ENCODE measurements around the gene IFRD2. TPM values are rescaled to one million over a fixed set of nuclear protein-coding genes. Genes with fewer than 3 reads are reported as not detected.
A peak's percentile ranks its signal among the peaks of the same experiment; 100 is the strongest.

Gene IFRD2
- total and polyA plus RNA-seq, 2 of the 13 experiments (the other 11 are each of a cell fraction or from before 2014, with no cell fraction given) = 32.8 to 96.1 TPM

DNA sequence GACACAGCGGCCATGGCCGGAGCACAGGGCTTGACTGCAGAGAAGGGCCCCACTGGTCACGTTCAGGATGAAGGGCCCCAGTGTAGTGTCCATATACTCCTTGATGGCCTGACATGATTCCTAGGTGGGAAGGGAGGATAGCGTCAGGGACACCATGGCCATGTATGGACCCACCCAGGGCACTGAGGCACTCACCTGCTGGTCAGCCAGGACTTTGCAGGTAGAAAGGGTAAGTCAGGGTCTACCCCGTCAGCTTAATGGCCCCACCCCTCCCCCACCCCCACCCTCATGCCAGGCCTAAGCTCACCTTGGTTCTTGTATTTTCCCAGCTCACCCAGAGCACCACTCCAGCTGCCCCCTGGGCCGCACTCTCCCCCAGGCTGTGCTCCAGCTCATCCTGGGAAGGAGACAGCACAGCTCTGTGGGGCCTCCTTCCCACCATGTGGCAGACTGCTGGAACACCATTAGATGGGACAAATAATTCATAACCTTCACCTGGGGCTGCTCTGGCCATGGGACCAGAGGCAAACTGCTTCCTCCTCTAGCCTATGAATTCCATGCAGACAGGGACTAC is 8.5 kb upstream of the IFRD2 start (continued):
- 0 out of 2 replicates have a peak, but pooled peaks have one; percentile 50 for TF ChIP-seq HES4 (CRISPR knock-in tag; IDR thresholded peaks at IDR 0.05; ENCODE audit: borderline replicate concordance)
- TF ChIP-seq, protein P1, sequence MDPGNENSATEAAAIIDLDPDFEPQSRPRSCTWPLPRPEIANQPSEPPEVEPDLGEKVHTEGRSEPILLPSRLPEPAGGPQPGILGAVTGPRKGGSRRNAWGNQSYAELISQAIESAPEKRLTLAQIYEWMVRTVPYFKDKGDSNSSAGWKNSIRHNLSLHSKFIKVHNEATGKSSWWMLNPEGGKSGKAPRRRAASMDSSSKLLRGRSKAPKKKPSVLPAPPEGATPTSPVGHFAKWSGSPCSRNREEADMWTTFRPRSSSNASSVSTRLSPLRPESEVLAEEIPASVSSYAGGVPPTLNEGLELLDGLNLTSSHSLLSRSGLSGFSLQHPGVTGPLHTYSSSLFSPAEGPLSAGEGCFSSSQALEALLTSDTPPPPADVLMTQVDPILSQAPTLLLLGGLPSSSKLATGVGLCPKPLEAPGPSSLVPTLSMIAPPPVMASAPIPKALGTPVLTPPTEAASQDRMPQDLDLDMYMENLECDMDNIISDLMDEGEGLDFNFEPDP (CRISPR knock-in tag; conservative IDR thresholded peaks at IDR 0.05) = 0 out of 2 replicates have a peak, but pooled peaks have one; percentile 52

DNA sequence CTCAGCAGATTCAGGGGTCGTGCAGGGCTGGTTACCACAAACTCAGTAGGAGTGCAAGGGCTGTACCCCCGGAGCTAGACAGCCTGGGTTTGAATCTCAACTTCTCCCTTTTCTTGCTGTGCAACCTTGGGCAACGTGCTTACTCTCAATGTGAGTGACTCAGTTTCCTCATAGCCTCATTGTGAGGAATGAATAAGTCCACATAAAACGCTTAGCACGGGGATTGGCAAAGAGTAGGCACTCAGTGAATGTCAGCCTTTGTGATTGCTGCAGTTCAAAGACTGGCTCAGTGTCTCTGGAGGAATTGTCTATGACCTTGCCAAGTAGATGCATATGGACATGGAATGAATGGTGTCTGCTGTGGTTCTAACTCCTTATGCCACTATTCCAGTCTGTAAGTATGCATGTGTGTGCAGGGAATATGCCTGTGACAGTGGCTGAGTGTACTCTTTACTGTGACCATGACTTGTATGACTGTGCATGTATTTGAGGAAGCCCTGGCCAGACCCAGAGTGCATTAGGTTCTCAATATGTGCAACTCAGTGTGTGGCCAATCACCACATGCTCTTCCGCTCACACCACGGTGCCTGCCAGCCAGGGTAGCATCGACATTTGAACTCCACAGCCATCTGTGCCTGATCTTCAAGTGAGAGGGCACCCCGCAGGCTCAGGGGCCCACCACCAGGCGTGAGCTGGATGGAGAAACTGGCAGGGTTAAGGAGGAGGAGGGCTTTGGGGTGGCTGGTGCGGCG is 7.9 kb upstream of the IFRD2 start:
- ChIA-PET POLR2A (interaction anchor here (0.5 to 7.9 kb wide), 26 partner anchors 7 to 105 kb away, joined by 3 to 222 read pairs (median 6); partner anchors contain the start of genes CYB561D2, GNAI2, HYAL2 and IFRD2), CTCF (ENCODE audit: low intra/inter-chr PET ratio, low total read pairs) (interaction anchor here (1.5 kb wide), 1 partner anchor 21 kb away, joined by 3 read pairs; no protein-coding TSS in a partner anchor)
- H2AFZ ChIP-seq (ENCODE audit: low read length) = no peak overlapping the region
- H3K9me3 ChIP-seq (ENCODE audit: low read length) = no peaks in the 10 kb centered on the region
- peaks cover 1 to 3% of the 10 kb centered on the region in 2 experiments; a peak in 2 of 5 replicates for H3K36me3 ChIP-seq (replicated peaks in 1 of 2; ENCODE audit: control insufficient read depth in 1 of 2, insufficient read depth in 2 of 2, low read length in 2 of 2)
- peak overlapping the region; percentile 63 for H3K9ac ChIP-seq (ENCODE audit: insufficient read depth, low read depth, low read length)
- peaks cover 11% of the 10 kb centered on the region for H4K20me1 ChIP-seq (ENCODE audit: insufficient read depth, low read length)
- DNase-seq (ENCODE audit: low spot score) (no peak), ATAC-seq (no peak), FAIRE-seq (no peak)
- WGBS (ENCODE audit: low lambda C conversion rate) = 66% methylated on average over 11 of the region's 12 CpGs
- intact Hi-C loops (cut with micrococcal nuclease; ENCODE audit: unreplicated experiment) (loop anchor here (1.0 to 5.0 kb wide), 2 partner anchors 21 to 38 kb away; no protein-coding TSS in a partner anchor), in situ Hi-C loops (cut with HindIII; ENCODE audit: extremely low pct_ligation_motif_present, low pct_unique_long_range_greater_than_20kb) (no loop called here)
- peak overlapping the region; percentile 87 for H3K27ac ChIP-seq (ENCODE audit: extremely low read length, insufficient read depth, low read length)
- TSS peak; percentile 92 for BruUV-seq (replicated peaks)
- H3K27me3 ChIP-seq (ENCODE audit: control insufficient read depth in 1 of 2, insufficient read depth in 2 of 2, low read length in 2 of 2) = no peaks in the 10 kb centered on the region; a peak in 1 of 5 replicates
- H3K4me3 ChIP-seq (replicated peaks in 1 of 3; ENCODE audit: insufficient read depth in 1 of 3, low read depth in 2 of 3, low read length in 3 of 3) = peak overlapping the region; percentile 48 to 53 (median 50)
- peaks cover 61% of the 10 kb centered on the region for H3K4me1 ChIP-seq (ENCODE audit: insufficient read depth, low read length)
- H3K4me2 ChIP-seq (ENCODE audit: low read depth, low read length) = peak overlapping the region; percentile 86
- H3K79me2 ChIP-seq (ENCODE audit: insufficient read depth, low read length) = peaks cover 36% of the 10 kb centered on the region
- TF ChIP-seq ZNF556 (CRISPR knock-in tag; IDR thresholded peaks at IDR 0.05; ENCODE audit: borderline replicate concordance) = peak; percentile 63; the same call in 1 of the 2 replicates
- TF ChIP-seq IRF2 (CRISPR knock-in tag; IDR thresholded peaks at IDR 0.05) = no peak
- TF ChIP-seq, protein P2, sequence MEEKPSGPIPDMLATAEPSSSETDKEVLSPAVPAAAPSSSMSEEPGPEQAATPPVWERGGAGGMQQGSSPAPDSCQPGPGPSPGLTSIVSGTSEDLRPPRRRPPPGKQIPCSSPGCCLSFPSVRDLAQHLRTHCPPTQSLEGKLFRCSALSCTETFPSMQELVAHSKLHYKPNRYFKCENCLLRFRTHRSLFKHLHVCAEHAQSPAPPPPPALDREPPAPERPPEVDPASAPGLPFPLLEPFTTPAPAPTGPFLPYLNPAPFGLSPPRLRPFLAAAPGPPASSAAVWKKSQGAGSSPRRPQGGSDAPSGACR (CRISPR knock-in tag; IDR thresholded peaks at IDR 0.05) = no peak
- no peak for TF ChIP-seq TCF7L2 (IDR thresholded peaks at IDR 0.05; ENCODE audit: low read depth, low read length)
- TF ChIP-seq ZNF883 (CRISPR knock-in tag; IDR thresholded peaks at IDR 0.05; ENCODE audit: not compliant biosample characterization) = peak; percentile 53
- peak; percentile 12; the same call in 1 of the 2 replicates for TF ChIP-seq MED13 (CRISPR knock-in tag; IDR thresholded peaks at IDR 0.05)
- no peak for TF ChIP-seq ZFP41 (CRISPR knock-in tag; IDR thresholded peaks at IDR 0.05; ENCODE audit: borderline replicate concordance)
- TF ChIP-seq, protein P3, sequence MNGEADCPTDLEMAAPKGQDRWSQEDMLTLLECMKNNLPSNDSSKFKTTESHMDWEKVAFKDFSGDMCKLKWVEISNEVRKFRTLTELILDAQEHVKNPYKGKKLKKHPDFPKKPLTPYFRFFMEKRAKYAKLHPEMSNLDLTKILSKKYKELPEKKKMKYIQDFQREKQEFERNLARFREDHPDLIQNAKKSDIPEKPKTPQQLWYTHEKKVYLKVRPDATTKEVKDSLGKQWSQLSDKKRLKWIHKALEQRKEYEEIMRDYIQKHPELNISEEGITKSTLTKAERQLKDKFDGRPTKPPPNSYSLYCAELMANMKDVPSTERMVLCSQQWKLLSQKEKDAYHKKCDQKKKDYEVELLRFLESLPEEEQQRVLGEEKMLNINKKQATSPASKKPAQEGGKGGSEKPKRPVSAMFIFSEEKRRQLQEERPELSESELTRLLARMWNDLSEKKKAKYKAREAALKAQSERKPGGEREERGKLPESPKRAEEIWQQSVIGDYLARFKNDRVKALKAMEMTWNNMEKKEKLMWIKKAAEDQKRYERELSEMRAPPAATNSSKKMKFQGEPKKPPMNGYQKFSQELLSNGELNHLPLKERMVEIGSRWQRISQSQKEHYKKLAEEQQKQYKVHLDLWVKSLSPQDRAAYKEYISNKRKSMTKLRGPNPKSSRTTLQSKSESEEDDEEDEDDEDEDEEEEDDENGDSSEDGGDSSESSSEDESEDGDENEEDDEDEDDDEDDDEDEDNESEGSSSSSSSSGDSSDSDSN (CRISPR knock-in tag; IDR thresholded peaks at IDR 0.05) = no peak
- TF ChIP-seq, protein P4, sequence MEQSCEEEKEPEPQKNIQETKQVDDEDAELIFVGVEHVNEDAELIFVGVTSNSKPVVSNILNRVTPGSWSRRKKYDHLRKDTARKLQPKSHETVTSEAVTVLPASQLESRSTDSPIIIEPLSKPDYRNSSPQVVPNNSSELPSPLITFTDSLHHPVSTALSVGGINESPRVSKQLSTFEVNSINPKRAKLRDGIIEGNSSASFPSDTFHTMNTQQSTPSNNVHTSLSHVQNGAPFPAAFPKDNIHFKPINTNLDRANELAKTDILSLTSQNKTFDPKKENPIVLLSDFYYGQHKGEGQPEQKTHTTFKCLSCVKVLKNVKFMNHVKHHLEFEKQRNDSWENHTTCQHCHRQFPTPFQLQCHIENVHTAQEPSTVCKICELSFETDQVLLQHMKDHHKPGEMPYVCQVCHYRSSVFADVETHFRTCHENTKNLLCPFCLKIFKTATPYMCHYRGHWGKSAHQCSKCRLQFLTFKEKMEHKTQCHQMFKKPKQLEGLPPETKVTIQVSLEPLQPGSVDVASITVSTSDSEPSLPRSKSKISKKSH (CRISPR knock-in tag; IDR thresholded peaks at IDR 0.05; ENCODE audit: borderline replicate concordance) = no peak
- TF ChIP-seq FOSL1 (CRISPR knock-in tag; IDR thresholded peaks at IDR 0.05; ENCODE audit: borderline replicate concordance) = no peak
- no peak for TF ChIP-seq ATF7-NPFF (CRISPR knock-in tag; IDR thresholded peaks at IDR 0.05; ENCODE audit: low read depth)
- peak; percentile 47; the same call in 1 of the 2 replicates for TF ChIP-seq ZNF768 (CRISPR knock-in tag; IDR thresholded peaks at IDR 0.05)

Measured in HepG2 (cell line).